Activated CD4-positive, alpha-beta T cell treated with anti-CD3 and anti-CD28 coated beads, Interleukin-2, amount 50 U/mL, for 16 hours (primary cell): Measurements from ENCODE around the gene ID3.
"Not testable (repeated sequence)": the region's sequence is repeated elsewhere in the genome, so short reads cannot be mapped to it uniquely, and the experiment has no call there.

Source experiments
- DNase-seq: peaks from one replicate; pipeline ENCODE4 v3.0.0-alpha.2; 2020

Gene ID3

DNA sequence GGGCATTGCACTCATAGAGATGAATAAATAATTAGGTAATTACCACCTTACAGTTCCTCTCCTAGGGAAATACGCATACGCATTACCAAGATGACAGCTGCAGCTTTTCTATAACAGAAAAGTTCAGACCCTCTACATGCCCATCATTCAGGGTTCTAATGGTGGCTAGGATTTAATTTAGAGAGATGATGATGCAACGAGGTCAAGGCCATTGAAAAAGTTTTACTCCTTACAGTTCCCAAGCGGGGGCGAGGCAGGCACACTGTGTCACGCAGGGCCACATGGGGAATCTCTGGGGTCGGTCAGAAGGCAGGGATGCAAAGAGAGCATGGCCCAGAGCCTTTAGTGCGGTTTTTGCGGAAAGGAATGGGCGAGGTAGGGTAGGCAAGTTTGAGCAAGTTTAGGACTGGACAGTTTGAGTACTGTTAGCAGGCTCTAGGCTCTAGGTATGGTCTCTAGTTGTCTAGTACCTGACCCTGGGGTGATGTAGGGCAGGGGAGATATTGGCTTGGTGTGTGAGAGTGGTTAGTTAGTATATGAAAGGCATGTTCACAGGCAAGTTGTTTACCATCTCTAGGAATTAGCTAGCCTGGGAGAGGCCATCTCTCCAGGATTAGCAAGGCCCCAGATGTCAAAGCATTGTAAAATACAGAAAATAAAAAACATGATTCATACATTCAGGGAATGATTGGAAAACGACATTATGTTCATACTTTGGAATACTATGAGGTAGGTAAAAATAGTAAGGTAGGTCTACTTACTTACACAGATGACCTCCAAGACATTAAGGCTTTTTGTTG lies 29.6 kb upstream of the ID3 start:
- DNase-seq, result no peak

DNA sequence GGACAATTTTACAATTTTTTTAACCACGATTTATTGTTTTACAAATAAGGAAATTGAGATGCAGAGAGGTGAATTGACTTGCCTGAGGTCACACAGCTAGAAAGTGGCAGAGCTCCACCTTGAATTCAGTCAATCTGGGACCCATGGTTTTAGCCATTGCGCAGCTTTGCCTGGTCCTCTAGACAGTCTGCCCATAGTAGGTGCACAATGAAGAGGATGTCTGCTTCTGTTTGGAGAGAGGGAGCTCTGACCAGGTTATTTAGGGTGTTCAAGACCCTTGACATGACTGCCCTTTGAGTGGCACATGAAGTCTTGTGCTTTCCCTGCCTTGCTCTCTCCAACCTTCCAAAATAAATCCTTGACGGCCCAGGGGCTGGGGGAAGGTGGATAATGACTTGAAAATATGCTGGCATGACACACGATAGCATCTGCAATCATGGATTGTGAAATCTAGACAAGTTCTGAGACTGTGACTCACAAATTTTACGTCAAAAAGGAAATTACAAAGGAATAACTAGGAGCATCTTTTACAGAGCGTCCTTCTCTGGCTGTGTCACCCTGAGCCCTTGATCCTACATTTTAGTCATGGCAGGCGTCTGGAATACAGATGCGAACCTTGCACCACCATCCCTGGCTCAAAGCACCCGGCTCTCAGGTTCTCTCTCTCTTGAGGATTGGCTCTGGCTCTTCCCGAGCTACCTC lies 26.2 kb upstream of the ID3 start:
- no peak for DNase-seq

DNA sequence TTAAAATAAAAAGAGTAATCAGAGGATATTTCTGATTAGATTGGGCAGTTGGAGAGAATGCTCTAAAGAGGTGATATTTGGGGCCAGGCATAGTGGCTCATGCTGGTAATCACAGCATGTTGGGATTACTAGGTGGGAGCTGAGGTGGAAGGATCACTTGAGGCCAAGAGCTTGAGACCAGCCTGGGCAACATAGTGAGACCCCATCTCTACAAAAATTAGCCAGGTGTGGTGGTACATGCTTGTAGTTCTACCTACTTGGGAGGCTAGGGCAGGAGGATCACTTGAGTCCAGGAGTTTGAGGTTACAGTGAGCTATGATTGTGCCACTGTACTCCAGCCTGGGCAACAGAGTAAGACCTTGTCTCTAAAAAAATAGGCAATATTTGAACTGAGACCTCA lies 24.4 kb upstream of the ID3 start:
- not testable (repeated sequence) for DNase-seq

DNA sequence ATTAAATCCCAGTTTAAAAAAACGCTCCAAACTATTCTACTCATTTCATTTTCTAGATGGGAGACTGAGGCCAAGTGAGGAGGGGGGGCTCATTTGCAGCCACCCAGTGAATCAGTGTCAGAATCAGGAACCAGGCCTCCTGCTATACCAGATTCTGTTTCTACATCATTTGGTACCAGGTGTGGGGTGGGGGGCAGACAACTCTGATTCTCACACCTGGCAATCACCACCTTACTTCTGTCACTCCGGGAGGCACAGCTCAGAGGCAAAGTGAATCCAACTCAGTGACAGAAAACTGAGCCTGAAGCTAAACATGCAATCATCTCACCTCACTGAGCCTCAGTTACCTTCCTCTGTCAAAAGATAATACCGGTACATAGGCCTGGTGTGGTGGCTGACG lies 23.5 kb upstream of the ID3 start:
- DNase-seq, result no peak

DNA sequence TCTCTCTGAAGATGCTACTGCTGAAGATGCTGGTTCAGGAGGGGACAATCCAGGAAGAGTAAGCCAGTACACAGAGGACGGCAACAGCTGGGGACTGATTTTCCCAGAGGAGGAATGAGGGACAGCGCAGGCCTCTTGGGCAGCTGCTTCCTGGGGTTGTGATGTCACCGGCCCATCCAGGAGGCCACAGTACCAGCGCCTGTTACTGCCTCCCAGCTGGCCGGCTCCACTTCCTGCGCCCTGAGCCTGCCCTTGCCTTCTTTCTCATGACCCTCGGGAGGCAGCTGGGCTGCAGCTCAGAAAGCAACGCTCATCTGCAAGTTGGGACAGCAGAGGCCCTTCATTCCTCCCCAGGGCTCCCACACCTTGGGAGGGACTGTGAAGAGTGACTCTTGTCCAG lies 21.9 kb upstream of the ID3 start:
- DNase-seq, result no peak

DNA sequence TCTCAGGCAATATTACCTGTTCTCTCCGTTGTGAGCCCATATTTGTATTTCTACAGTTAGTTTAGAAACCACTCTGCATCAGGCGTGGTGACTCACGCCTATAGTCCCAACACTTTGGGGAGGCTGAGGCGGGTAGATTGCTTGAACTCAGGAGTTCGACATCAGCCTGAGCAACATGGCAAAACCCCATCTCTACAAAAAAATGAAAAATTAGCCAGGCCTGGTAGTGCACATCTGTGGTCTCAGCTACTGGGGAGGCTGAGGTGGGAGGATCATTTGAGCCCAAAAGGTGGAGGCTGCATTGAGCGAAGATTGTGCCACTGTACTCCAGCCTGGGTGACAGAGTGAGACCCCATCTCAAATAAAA lies 19.7 kb upstream of the ID3 start:
- no peak for DNase-seq

DNA sequence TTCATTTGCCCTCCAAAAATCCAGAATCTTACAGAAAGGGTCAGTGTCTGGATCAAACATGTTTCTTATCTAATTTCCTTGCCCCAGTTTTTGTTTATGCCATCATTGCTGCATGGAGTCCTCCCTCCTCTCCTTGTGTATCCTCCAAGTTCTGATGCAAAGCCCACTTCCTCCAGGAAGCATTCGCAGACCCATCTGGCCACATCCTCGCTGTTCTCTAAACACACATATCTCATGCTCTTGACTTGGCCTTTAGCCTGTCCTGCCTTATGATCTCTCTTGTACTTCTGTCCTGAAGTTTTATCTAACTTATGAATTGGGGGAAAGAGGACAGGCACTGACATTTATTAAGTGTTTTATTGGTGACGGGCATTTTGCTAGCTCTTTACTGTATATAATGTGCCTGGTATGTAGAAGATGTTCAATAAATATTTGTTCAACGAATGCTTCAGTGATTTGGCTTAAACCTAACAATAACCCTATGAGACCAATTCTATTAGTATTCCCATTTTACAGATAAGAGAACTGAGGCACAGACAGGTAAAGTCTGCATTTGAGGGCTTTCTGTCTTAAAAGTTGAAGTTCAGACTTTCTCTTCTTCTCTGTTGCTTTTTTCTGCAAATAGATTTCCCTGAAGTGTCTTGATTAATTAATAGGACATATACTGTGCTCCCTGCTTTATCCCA lies 19.2 kb upstream of the ID3 start:
- DNase-seq, result no peak

DNA sequence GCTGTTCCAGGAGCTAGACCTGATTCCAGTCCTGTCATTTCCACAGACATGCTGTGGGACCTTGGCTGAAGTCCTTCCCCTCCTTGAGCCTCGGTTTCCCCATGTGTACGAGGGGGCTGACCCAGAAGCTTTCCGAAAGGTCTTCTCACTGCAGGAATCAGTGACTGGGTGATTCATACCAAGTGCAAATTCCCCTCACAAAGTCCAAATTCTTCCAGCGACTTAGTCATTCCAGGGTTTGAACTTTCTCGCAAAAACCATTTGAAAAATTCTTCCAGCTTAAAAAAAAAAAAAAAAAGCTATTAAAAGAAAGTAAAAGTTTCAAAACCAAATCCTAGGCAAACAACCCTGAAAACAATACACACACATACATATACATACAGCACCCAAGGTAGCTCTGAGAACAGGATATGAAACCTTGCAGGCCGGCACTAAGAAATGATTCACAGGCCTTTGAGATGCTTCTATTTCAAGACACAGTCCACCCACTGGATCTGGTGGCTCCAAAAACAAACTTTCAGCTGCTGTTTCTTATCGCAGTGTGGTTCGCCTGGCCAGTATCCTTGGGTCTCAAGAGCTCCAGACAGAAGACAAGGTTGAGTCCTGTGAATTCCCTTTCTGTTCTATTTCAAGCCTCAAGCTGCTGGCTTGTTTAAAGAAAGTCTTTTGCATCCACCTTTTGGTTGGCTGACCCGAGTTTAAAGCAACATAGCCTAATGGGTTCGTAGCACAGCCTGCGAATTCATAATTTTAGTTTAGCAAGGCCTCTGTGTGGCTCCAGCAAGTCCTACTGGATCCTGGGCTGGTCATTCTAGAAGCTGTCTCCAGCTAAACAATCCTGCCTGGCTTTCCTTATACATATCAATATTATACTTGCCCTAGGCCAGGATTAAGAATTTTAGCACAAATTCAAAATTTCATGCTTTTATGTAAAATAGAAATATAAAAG lies 18.0 kb upstream of the ID3 start:
- DNase-seq, result peak; percentile 72

DNA sequence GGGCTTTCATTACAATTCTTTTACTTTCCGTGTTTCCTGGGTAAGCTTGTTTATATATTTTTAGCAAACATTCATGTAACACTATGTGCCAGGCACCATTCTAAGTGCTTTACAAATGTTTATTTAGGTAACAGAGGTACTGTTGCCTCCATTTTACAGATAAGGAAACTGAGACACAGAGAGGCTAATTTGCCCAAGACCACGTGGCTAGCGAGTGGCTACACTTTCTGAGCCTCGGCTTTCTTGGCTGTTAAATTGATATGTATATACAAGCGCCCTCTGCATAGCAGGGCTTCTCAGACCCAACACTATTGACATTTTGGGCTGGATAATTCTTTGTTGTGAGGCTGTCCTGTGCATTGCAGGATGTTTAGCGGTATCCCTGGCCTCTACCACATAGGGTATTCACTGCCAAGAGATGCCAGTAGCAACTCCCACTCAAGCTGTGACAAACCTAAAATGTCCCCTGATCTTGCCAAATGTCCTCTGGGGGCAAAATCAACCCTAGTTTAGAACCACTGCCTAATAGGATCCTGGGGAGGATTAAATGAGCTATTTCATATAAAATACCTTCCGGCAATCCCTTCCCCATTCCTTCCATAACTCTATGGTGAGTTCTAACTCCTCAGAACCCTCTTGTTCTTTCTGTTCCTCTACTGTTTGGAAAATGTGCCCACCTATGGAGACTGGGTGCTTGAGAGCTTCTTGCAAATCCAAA lies 17.2 kb upstream of the ID3 start:
- DNase-seq, result no peak

DNA sequence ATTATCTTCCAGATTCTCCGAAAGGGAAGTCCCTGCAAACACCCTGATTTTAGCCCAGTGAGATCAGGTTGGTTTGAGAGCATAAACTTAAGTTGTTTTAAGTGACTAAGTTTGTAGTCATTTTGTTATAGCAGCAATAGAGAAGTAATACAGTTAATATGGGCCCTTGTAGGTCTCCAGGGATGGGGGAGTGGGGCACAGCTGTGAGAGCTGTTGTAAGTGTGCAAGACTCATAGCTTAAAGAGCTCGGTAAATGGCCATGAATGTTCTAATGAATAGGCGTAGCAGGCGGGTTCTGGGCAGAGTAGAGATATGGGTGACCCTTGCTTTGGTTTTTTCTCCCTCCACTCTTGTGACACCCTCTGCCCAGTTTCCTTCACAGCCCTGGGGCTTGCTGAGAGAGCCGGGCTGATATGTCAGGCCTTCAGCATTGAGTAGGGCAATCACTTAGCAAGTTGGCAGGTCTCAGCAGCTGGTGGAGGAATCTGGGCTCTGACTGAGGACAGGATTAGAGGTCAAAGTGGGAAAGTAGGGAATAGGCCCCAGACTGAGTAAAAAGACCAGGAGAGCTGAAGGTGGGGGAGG lies 16.0 kb upstream of the ID3 start:
- DNase-seq, result no peak

DNA sequence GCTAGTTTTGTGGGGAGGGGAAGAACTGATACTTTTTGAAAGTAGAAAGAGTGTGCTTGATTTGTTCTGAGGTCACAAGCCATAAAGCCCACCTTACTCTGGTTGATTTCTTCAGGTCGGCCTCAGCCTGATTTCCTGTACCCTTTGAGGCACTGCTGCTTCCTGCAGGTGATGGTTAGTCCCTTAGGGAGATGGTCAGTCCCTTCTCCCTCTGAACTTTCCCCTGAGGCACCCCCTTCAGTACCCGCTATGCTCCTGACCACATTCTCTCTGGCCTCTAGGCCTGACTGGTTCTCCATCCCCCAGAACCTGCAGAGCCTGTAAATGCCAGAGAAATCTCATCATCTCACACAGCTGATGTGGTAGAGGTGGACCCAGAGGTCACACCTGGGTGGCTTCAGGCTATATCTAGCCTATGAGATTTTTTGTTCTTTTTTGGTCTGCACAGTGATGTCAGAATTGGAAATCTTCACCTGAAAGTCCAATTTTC lies 15.0 kb upstream of the ID3 start:
- no peak for DNase-seq

DNA sequence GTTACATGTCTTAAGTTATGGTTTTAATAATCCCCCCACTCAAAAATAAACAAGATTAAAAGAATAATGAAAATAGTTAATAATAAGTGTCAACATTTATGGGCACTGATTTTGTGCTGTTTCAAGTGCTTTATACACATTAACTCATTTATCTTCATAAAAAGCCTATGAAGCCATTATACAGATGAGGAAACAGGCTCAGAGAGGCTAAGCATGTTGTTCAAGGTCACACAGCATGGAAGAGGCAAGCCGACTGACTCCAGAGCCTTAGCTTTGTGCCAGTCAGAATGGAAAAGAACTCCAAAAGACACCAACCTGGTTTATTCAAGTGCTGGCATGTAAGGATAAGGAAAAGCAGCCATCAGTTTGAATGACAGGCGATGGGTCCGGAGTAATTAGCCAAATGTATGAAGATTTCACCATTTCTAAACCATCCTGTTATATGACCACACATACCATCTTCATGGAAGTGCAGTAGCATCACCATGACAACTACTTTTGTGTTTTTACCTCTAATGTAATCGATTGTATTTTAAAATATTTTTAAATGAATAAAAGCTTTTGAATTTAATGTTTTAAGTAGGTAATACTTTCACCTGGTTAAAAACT lies 14.4 kb upstream of the ID3 start:
- no peak for DNase-seq

DNA sequence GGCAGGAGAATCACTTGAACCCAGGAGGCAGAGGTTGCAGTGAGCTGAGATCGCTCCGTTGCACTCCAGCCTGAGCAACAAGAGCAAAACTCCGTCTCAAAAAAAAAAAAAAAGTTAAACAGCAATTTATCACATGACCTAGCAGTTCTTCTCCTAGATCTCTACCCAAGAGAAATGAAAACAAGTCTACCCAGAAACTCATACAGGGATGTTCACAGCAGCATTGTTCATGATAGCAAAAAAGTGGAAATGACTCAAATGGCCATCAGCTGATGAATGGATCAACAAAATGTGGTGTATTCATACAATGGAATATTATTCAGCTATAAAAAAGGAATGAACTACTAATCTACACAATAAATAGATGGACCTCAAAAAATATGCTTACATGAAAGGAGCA lies 12.2 kb upstream of the ID3 start:
- DNase-seq, result no peak

DNA sequence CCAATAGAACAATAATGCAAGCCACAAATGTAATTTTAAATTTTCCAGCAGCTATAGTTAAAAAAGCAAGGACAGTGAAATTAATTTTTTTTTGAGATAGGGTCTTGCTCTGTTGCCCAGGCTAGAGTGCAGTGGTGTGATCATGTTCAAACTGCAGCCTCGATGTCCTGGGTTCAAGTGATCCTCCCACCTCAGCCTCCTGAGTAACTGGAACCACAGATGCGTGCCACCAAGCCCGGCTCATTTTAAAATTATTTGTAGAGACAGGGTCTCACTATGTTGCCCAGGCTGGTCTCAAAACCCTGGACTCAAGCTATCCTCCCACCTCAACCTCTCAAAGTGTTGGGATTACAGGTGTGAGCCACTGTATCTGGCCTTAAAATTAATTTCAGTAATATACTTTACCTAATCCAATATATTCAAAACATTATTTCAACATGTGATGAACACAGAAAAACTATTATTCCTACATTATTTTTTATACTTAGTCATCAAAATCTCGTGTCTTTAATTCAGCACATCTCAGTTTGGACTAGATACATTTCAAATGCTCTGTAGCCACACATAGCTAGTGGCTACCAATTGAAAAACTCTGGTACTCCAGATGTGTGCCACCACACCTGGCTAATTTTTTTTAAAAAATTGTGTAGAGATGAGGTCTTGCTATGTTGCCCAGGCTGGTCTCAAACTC lies 10.8 kb upstream of the ID3 start:
- no peak for DNase-seq

DNA sequence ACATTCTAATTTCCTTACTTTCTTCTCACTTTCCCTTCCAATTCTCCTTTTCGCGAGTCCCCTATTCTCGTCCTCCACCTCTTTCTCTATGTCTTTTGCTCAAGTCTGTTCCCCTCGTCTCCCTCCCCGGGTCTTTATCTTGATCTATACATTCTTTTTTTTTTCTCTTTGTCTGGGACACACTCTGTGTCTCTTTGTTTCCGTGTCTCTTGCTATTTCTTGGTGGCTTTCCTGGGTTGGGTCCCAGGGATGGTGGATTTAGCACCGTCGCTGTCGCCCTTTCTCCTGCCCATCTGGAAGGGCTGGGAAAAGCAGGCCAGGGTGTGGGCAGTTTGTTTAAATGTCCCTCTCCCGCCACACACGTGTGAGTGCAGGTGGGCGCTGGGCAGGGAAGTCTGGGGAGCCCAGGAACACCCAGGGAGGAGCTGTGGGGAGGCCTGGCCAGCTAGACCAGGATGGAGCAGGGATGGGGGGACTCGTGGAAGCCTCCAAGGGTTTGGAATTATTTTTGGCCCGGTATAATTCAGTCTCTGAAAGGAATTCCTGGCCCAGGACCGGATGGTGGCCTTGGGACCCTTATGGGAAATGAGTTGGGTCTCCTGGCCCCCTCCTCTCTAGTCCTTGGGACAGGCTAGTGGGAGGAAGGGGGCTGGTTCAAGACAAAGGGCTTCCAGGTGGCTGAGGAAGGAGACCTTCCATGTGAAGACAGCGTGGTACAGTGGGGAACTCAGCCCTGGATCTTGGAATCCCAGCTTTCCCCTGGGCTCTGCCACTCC lies 9.5 kb upstream of the ID3 start:
- DNase-seq, result no peak

DNA sequence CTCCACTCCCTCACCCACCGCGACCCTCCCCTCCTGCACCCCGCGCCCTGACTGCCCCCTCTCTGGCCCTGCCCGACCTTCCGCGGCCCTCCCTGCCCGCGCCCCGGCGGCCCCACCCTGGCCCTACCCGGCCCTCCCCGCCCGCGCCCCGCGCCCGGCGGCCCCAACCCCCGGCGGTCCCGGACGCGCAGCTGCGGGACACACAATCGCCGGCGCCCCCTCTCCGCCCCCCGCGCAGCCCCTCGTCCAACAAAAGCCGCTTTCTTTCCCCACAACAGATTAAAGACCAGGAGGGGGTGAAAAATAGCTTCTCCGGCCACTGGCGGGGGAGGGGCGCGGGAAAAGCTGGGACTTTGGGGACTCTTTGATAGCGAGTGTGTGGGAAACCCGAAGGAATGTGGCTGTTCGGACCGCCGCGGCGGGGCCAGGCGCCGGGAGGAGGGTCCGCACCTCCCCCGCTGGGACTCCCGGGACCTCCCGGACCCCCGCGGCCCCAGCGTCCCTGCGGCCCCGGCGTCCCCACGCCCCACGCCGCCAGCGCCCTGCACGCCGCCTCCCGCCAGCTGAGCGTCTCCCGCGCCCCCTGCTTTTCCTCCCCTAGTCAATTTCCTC lies 8.8 kb upstream of the ID3 start:
- DNase-seq, result no peak

DNA sequence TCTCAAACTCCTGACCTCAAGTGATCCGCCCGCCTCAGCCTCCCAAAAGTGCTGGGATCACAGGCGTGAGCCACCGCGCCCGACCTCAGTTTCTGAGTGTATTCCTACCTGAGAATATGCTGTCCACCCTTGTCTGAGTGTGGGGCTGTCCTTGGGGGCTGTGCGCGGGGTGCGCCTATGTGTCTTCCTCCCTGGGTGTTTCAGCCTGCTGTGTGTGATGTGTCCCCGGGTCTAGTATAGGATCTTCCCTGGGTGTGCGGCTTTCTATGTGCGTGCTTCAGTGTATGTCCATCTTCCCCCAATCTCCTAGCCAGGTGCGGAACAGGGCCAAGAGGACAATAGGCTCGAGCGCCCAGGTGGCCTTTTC lies 8.3 kb upstream of the ID3 start:
- DNase-seq, result no peak

DNA sequence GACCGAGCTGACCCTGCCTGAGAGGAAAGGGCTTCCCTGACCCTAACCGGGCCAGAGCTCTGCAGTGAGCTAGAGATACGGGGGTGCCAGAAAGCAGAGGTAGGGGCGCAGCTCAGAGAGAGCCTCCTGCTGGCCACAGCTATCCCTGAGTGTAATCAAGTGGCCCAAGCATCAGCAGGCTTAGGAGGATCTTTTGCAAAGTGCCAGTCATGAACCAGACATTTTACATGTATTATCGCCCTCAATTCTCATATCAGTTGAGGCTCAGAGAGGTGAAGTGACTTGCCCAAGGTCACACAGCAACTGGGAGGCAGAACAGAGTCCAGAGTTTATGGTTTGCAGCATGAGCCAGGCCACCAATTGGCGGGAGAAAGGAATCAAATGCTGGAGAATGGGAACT lies 7.0 kb upstream of the ID3 start:
- DNase-seq, result no peak

DNA sequence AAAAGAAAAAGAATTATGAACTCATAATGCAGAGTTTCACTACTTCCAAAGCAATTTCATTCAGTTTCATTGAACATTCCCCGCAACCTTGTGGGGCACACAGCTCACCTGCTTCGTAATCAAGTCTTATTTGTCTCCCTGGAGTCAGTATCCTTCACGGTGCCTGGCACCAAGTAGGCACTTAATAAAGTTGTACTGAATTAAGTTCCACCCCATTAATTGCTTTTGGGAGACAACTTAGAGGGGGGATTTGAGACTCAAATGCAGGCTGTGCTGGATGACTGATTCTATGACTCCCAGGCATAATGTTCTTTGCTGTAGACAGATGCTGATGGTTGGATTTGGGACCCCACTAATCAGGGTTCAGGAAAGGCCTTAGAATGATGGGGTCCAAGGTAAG lies 6.5 kb upstream of the ID3 start:
- DNase-seq, result no peak
